ENCODE data around the gene CXADR. TPM values are rescaled to one million over a fixed set of nuclear protein-coding genes. Genes with fewer than 3 reads are reported as not detected.

The CXADR gene
- total RNA-seq, 1 experiment from 2014 or later, result 152 TPM

DNA sequence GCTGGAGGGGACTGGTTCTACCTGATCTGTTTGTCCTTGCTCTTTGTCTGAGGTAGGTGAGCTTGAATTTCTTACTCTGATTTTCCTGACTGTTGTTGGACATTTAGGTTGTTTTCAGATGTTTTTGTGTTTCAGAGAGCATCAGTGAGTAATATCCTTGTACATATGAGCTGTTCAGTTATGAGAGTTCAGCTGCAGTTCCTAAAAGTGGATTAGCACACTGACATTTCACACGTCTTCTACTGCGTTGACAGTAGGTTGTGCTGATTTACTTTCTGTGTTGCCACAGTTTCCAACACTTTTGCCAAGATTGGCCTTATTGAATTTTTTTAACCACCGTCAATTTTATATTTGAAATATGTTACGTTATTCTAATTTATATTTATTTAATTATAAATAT lies 27.7 kb downstream of the CXADR start:
- Histone ChIP-seq H4K8ac (replicated peaks; ENCODE audit: insufficient read length, low read depth, low read length) (no peak overlapping the region), H3T11ph (ENCODE audit: low read length) (no peak overlapping the region), H4K91ac (ENCODE audit: insufficient read length, low read depth, low read length) (no peak overlapping the region), H3K14ac (ENCODE audit: insufficient read depth, low read length) (no peak overlapping the region), H4K20me1 (ENCODE audit: control insufficient read depth, insufficient read depth, insufficient read length) (no peaks in the 10 kb centered on the region), H3K4me2 (ENCODE audit: insufficient read depth, insufficient read length, low read length) (no peak overlapping the region), H3K27ac (ENCODE audit: insufficient read length, low read depth, low read length) (no peak overlapping the region), H3K4me1 (ENCODE audit: insufficient read depth, low read length) (peaks cover 5% of the 10 kb centered on the region), H3K4ac (ENCODE audit: low read depth, low read length) (no peak overlapping the region), H3K18ac (ENCODE audit: insufficient read length, low read depth, low read length) (no peak overlapping the region), H3K27me3 (ENCODE audit: insufficient read depth, low read length) (no peaks in the 10 kb centered on the region), H3K23me2 (ENCODE audit: insufficient read length, low read depth, low read length, poor library complexity, severe bottlenecking) (no peaks in the 10 kb centered on the region), H2BK5ac (ENCODE audit: insufficient read length, low read length) (no peak overlapping the region), H3K23ac (ENCODE audit: insufficient read length, low read depth, low read length) (no peak overlapping the region), H3K9ac (ENCODE audit: extremely low read depth, insufficient read length, low read length) (no peak overlapping the region), H3K79me1 (ENCODE audit: insufficient read depth, low read depth, low read length, poor library complexity, severe bottlenecking) (peaks cover 3% of the 10 kb centered on the region), H3K79me2 (ENCODE audit: insufficient read depth, low read length) (peaks cover 69% of the 10 kb centered on the region), H2AK5ac (ENCODE audit: insufficient read length, low read length) (no peak overlapping the region), H2BK12ac (ENCODE audit: insufficient read length, low read depth, low read length) (no peak overlapping the region), H2BK120ac (ENCODE audit: low read depth, low read length, poor library complexity, severe bottlenecking) (no peak overlapping the region), H2AFZ (ENCODE audit: low read length) (no peak overlapping the region), H3K9me3 (ENCODE audit: control insufficient read depth, low read depth, low read length) (no peaks in the 10 kb centered on the region), H4K5ac (ENCODE audit: insufficient read length, low read depth, low read length) (no peak overlapping the region), H3K56ac (ENCODE audit: insufficient read length, low read depth, low read length) (no peak overlapping the region), H2BK15ac (ENCODE audit: low read depth, low read length) (no peak overlapping the region), H2BK20ac (ENCODE audit: low read depth, low read length, poor library complexity, severe bottlenecking) (no peak overlapping the region)
- H3K27ac Mint-ChIP-seq, result no peak overlapping the region
- H3K4me3 Mint-ChIP-seq, result no peak overlapping the region
- peaks cover 53% of the 10 kb centered on the region in 2 experiments for H3K4me1 Mint-ChIP-seq
- H3K36me3 Mint-ChIP-seq (ENCODE audit: insufficient read depth in 1 of 3, low read depth in 3 of 3), result peaks cover 19 to 49% (median 25%) of the 10 kb centered on the region in 3 experiments
- DNase-seq, result no peak
- WGBS (ENCODE audit: extremely low coverage, insufficient read length, low lambda C conversion rate), result no CpG with 5 or more reads among the region's 4 CpGs
- H3K9me3 Mint-ChIP-seq, result peaks cover 0 to 4% of the 10 kb centered on the region in 2 experiments; a peak in 2 of 5 replicates
- no peaks in the 10 kb centered on the region for H3K27me3 Mint-ChIP-seq (ENCODE audit: low read depth)
- TF ChIP-seq, protein P1, sequence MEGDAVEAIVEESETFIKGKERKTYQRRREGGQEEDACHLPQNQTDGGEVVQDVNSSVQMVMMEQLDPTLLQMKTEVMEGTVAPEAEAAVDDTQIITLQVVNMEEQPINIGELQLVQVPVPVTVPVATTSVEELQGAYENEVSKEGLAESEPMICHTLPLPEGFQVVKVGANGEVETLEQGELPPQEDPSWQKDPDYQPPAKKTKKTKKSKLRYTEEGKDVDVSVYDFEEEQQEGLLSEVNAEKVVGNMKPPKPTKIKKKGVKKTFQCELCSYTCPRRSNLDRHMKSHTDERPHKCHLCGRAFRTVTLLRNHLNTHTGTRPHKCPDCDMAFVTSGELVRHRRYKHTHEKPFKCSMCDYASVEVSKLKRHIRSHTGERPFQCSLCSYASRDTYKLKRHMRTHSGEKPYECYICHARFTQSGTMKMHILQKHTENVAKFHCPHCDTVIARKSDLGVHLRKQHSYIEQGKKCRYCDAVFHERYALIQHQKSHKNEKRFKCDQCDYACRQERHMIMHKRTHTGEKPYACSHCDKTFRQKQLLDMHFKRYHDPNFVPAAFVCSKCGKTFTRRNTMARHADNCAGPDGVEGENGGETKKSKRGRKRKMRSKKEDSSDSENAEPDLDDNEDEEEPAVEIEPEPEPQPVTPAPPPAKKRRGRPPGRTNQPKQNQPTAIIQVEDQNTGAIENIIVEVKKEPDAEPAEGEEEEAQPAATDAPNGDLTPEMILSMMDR (conservative IDR thresholded peaks at IDR 0.05), result no peak

Data from H9 (cell line).